ENCODE results near the gene DDX41. TPM values are rescaled to one million over a fixed set of nuclear protein-coding genes. Genes with fewer than 3 reads are reported as not detected.
A peak's percentile ranks its signal among the peaks of the same experiment; 100 is the strongest.
"Not testable (repeated sequence)": the region's sequence is repeated elsewhere in the genome, so short reads cannot be mapped to it uniquely, and the experiment has no call there.

DDX41 gene
- total and polyA plus RNA-seq, 2 of the 13 experiments (the other 11 are each of a cell fraction or from before 2014, with no cell fraction given), result 62.8 to 105 TPM

DNA sequence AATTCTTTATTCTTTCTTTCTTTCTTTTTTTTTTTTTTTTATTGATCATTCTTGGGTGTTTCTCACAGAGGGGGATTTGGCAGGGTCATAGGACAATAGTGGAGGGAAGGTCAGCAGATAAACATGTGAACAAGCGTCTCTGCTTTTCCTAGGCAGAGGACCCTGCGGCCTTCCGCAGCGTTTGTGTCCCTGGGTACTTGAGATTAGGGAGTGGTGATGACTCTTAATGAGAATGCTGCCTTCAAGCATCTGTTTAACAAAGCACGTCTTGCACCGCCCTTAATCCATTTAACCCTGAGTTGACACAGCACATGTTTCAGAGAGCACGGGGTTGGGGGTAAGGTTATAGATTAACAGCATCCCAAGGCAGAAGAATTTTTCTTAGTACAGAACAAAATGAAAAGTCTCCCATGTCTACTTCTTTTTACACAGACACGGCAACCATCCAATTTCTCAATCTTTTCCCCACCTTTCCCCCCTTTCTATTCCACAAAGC lies 42.7 kb upstream of the DDX41 start:
- H3K9me3 ChIP-seq (ENCODE audit: low read length), result peaks cover 14% of the 10 kb centered on the region
- WGBS (ENCODE audit: low lambda C conversion rate), result 2% methylated on average over 6 of the region's 8 CpGs
- TF ChIP-seq, protein P1, sequence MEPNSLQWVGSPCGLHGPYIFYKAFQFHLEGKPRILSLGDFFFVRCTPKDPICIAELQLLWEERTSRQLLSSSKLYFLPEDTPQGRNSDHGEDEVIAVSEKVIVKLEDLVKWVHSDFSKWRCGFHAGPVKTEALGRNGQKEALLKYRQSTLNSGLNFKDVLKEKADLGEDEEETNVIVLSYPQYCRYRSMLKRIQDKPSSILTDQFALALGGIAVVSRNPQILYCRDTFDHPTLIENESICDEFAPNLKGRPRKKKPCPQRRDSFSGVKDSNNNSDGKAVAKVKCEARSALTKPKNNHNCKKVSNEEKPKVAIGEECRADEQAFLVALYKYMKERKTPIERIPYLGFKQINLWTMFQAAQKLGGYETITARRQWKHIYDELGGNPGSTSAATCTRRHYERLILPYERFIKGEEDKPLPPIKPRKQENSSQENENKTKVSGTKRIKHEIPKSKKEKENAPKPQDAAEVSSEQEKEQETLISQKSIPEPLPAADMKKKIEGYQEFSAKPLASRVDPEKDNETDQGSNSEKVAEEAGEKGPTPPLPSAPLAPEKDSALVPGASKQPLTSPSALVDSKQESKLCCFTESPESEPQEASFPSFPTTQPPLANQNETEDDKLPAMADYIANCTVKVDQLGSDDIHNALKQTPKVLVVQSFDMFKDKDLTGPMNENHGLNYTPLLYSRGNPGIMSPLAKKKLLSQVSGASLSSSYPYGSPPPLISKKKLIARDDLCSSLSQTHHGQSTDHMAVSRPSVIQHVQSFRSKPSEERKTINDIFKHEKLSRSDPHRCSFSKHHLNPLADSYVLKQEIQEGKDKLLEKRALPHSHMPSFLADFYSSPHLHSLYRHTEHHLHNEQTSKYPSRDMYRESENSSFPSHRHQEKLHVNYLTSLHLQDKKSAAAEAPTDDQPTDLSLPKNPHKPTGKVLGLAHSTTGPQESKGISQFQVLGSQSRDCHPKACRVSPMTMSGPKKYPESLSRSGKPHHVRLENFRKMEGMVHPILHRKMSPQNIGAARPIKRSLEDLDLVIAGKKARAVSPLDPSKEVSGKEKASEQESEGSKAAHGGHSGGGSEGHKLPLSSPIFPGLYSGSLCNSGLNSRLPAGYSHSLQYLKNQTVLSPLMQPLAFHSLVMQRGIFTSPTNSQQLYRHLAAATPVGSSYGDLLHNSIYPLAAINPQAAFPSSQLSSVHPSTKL (CRISPR knock-in tag; IDR thresholded peaks at IDR 0.05), result peak; percentile 29; the same call in 1 of the 2 replicates
- TF ChIP-seq ZNF652 (CRISPR knock-in tag; IDR thresholded peaks at IDR 0.05; ENCODE audit: borderline replicate concordance, low read depth), result peak; percentile 78
- H2AFZ ChIP-seq (ENCODE audit: low read length); CTCF ChIA-PET (ENCODE audit: low intra/inter-chr PET ratio, low total read pairs); BruUV-seq (replicated peaks); H3K9ac ChIP-seq (ENCODE audit: insufficient read depth, low read depth, low read length); H3K4me3 ChIP-seq (replicated peaks in 1 of 3; ENCODE audit: insufficient read depth in 1 of 3, low read depth in 2 of 3, low read length in 3 of 3); intact Hi-C loops (cut with micrococcal nuclease; ENCODE audit: unreplicated experiment); DNase-seq (ENCODE audit: low spot score); H3K27ac ChIP-seq (ENCODE audit: extremely low read length, insufficient read depth, low read length); H3K4me2 ChIP-seq (ENCODE audit: low read depth, low read length); H3K27me3 ChIP-seq (ENCODE audit: control insufficient read depth in 1 of 2, insufficient read depth in 2 of 2, low read length in 2 of 2); ATAC-seq; H3K36me3 ChIP-seq (replicated peaks in 1 of 2; ENCODE audit: control insufficient read depth in 1 of 2, insufficient read depth in 2 of 2, low read length in 2 of 2); H4K20me1 ChIP-seq (ENCODE audit: insufficient read depth, low read length); H3K79me2 ChIP-seq (ENCODE audit: insufficient read depth, low read length); in situ Hi-C loops (cut with HindIII; ENCODE audit: extremely low pct_ligation_motif_present, low pct_unique_long_range_greater_than_20kb); FAIRE-seq: not testable (repeated sequence)
- POLR2A ChIA-PET, result interaction anchor here (1.4 kb wide), 1 partner anchor 62 kb away, joined by 3 read pairs; no protein-coding TSS in a partner anchor
- peaks cover 40% of the 10 kb centered on the region for H3K4me1 ChIP-seq (ENCODE audit: insufficient read depth, low read length)

DNA sequence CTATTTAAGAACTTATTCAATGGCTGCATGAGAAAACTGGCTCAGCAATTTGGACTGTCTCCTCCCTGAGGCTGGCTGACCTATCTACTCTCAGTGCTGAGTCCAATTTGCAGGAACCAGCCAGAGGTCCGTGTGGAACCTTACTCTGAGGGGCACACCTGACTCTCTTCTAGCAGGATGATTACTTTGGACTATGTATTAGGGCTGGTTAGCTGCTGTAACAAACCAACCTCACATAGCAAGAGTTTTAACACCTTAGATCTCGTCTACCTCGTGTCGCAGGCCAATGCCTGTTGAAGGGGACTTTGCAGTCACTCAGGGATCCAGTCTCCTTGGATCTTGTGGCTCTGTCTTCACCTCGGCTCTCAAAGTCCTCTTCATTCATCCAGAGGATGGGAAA lies 41.0 kb upstream of the DDX41 start:
- BruUV-seq (replicated peaks), result no TSS peak

More for the DNA sequence above, 41.0 kb upstream of the DDX41 start:
- Histone ChIP-seq H4K20me1 (ENCODE audit: insufficient read depth, low read length) (peaks cover 7% of the 10 kb centered on the region; the same call in 1 of the 2 replicates), H2AFZ (ENCODE audit: low read length) (no peak overlapping the region), H3K79me2 (ENCODE audit: insufficient read depth, low read length) (peaks cover 18% of the 10 kb centered on the region), H3K4me3 (replicated peaks in 1 of 3; ENCODE audit: insufficient read depth in 1 of 3, low read depth in 2 of 3, low read length in 3 of 3) (no peak overlapping the region; a peak in 1 of 6 replicates), H3K4me1 (ENCODE audit: insufficient read depth, low read length) (peaks cover 46% of the 10 kb centered on the region), H3K9me3 (ENCODE audit: low read length) (peaks cover 14% of the 10 kb centered on the region), H3K9ac (ENCODE audit: insufficient read depth, low read depth, low read length) (no peak overlapping the region), H3K27me3 (ENCODE audit: control insufficient read depth in 1 of 2, insufficient read depth in 2 of 2, low read length in 2 of 2) (no peaks in the 10 kb centered on the region; a peak in 1 of 5 replicates), H3K36me3 (replicated peaks in 1 of 2; ENCODE audit: control insufficient read depth in 1 of 2, insufficient read depth in 2 of 2, low read length in 2 of 2) (no peaks in the 10 kb centered on the region), H3K4me2 (ENCODE audit: low read depth, low read length) (peak overlapping the region; percentile 68), H3K27ac (ENCODE audit: extremely low read length, insufficient read depth, low read length) (no peak overlapping the region)
- 43% methylated on average over 5 of the region's 5 CpGs for WGBS (ENCODE audit: low lambda C conversion rate)
- POLR2A ChIA-PET, result interaction anchor here (1.4 kb wide), 1 partner anchor 60 kb away, joined by 3 read pairs; no protein-coding TSS in a partner anchor
- CTCF ChIA-PET (ENCODE audit: low intra/inter-chr PET ratio, low total read pairs), result no interaction called here
- TF ChIP-seq ZNF12 (CRISPR knock-in tag; IDR thresholded peaks at IDR 0.05), result peak; percentile 100
- no peak for TF ChIP-seq POLR2G (IDR thresholded peaks at IDR 0.05; ENCODE audit: low read depth, low read length)
- in situ Hi-C loops (cut with HindIII; ENCODE audit: extremely low pct_ligation_motif_present, low pct_unique_long_range_greater_than_20kb) (no loop called here), intact Hi-C loops (cut with micrococcal nuclease; ENCODE audit: unreplicated experiment) (loop anchor here (2.0 kb wide), 1 partner anchor 31 kb away; no protein-coding TSS in a partner anchor)
- DNase-seq (ENCODE audit: low spot score) (no peak), FAIRE-seq (peak; percentile 39), ATAC-seq (no peak)

All from HepG2 (cell line).